Measurements from ENCODE around the gene PPM1H. TPM values are rescaled to one million over a fixed set of nuclear protein-coding genes. Genes with fewer than 3 reads are reported as not detected.
"Not testable (repeated sequence)": the region's sequence is repeated elsewhere in the genome, so short reads cannot be mapped to it uniquely, and the experiment has no call there.

Gene PPM1H
- total RNA-seq, 3 donors from 2014 or later (not counting 1 experiment from before 2014, with no cell fraction given), result 0.18 to 2.1 (median 0.40) TPM

GRCh38 chr12:62971769-62972525 is 37.0 kb upstream of the PPM1H start:
- 81% methylated on average over 1 of the region's 1 CpG for WGBS (ENCODE audit: insufficient coverage)
- ATAC-seq, result no peak

GRCh38 chr12:62969695-62970094 is 34.7 kb upstream of the PPM1H start:
- 94% methylated on average over 7 of the region's 7 CpGs for whole genome bisulfite sequencing (ENCODE audit: insufficient coverage)
- TF ChIP-seq CTCF (IDR thresholded peaks at IDR 0.05), result no peak
- Mint-ChIP-seq H3K4me3 (no peak overlapping the region), H3K27me3 (ENCODE audit: low read depth in 2 of 2) (no peaks in the 10 kb centered on the region), H3K4me1 (no peaks in the 10 kb centered on the region), H3K27ac (no peak overlapping the region), H3K36me3 (no peaks in the 10 kb centered on the region), H3K9me3 (peaks cover 0 to 4% of the 10 kb centered on the region in 2 donors)
- H3K27ac ChIP-seq (ENCODE audit: low read length), result no peak overlapping the region
- no peak overlapping the region for H3K4me3 ChIP-seq (ENCODE audit: low read length)
- no peaks in the 10 kb centered on the region for H3K27me3 ChIP-seq (ENCODE audit: control insufficient read depth, insufficient read depth, low read length)
- no peaks in the 10 kb centered on the region for H3K9me3 ChIP-seq (ENCODE audit: control insufficient read depth, insufficient read depth, low read length)
- no peaks in the 10 kb centered on the region for H3K4me1 ChIP-seq (ENCODE audit: control insufficient read depth, insufficient read depth, low read length)
- intact Hi-C loops (cut with micrococcal nuclease), result no loop called here
- DNase-seq (no peak), ATAC-seq (no peak)
- no peaks in the 10 kb centered on the region for H3K36me3 ChIP-seq (ENCODE audit: control insufficient read depth, insufficient read depth, low read length)

More at GRCh38 chr12:62971769-62972525, 37.0 kb upstream of the PPM1H start:
- H3K36me3 Mint-ChIP-seq, result no peaks in the 10 kb centered on the region
- no peak for TF ChIP-seq CTCF (IDR thresholded peaks at IDR 0.05)
- Histone ChIP-seq H3K27me3 (ENCODE audit: control insufficient read depth, insufficient read depth, low read length) (no peaks in the 10 kb centered on the region), H3K36me3 (ENCODE audit: control insufficient read depth, insufficient read depth, low read length) (no peaks in the 10 kb centered on the region), H3K4me3 (ENCODE audit: low read length) (no peak overlapping the region), H3K9me3 (ENCODE audit: control insufficient read depth, insufficient read depth, low read length) (no peaks in the 10 kb centered on the region), H3K4me1 (ENCODE audit: control insufficient read depth, insufficient read depth, low read length) (no peaks in the 10 kb centered on the region), H3K27ac (ENCODE audit: low read length) (no peak overlapping the region)
- peaks cover 0 to 4% of the 10 kb centered on the region in 2 donors for H3K9me3 Mint-ChIP-seq
- no peak overlapping the region for H3K4me3 Mint-ChIP-seq
- H3K4me1 Mint-ChIP-seq, result no peaks in the 10 kb centered on the region
- intact Hi-C loops (cut with micrococcal nuclease), result no loop called here
- no peak overlapping the region for H3K27ac Mint-ChIP-seq
- H3K27me3 Mint-ChIP-seq (ENCODE audit: low read depth in 2 of 2), result no peaks in the 10 kb centered on the region
- no peak for DNase-seq

GRCh38 chr12:62967701-62968100 is 32.8 kb upstream of the PPM1H start:
- H3K4me1 ChIP-seq (ENCODE audit: control insufficient read depth, insufficient read depth, low read length), result no peaks in the 10 kb centered on the region
- DNase-seq (no peak), ATAC-seq (no peak)
- TF ChIP-seq CTCF (IDR thresholded peaks at IDR 0.05), result no peak
- no peaks in the 10 kb centered on the region for H3K27me3 ChIP-seq (ENCODE audit: control insufficient read depth, insufficient read depth, low read length)
- Mint-ChIP-seq H3K36me3 (no peaks in the 10 kb centered on the region), H3K27me3 (ENCODE audit: low read depth in 2 of 2) (no peaks in the 10 kb centered on the region), H3K27ac (no peak overlapping the region), H3K4me1 (no peaks in the 10 kb centered on the region), H3K4me3 (no peak overlapping the region), H3K9me3 (no peaks in the 10 kb centered on the region)
- no peaks in the 10 kb centered on the region for H3K36me3 ChIP-seq (ENCODE audit: control insufficient read depth, insufficient read depth, low read length)
- intact Hi-C loops (cut with micrococcal nuclease), result no loop called here
- H3K27ac ChIP-seq (ENCODE audit: low read length), result no peak overlapping the region
- no CpG with 5 or more reads among the region's 2 CpGs for WGBS (ENCODE audit: insufficient coverage)
- no peaks in the 10 kb centered on the region for H3K9me3 ChIP-seq (ENCODE audit: control insufficient read depth, insufficient read depth, low read length)
- no peak overlapping the region for H3K4me3 ChIP-seq (ENCODE audit: low read length)

- ATAC-seq (no peak), DNase-seq (no peak)
- no peak overlapping the region for H3K4me3 ChIP-seq (ENCODE audit: low read length)
- H3K27ac Mint-ChIP-seq, result no peak overlapping the region
- H3K9me3 ChIP-seq (ENCODE audit: control insufficient read depth, insufficient read depth, low read length), result no peaks in the 10 kb centered on the region
- no peaks in the 10 kb centered on the region for H3K4me1 ChIP-seq (ENCODE audit: control insufficient read depth, insufficient read depth, low read length)
- H3K27me3 ChIP-seq (ENCODE audit: control insufficient read depth, insufficient read depth, low read length), result no peaks in the 10 kb centered on the region
- intact Hi-C loops (cut with micrococcal nuclease), result no loop called here
- no peaks in the 10 kb centered on the region for H3K36me3 ChIP-seq (ENCODE audit: control insufficient read depth, insufficient read depth, low read length)
- no peaks in the 10 kb centered on the region for H3K9me3 Mint-ChIP-seq
- no peak overlapping the region for H3K4me3 Mint-ChIP-seq
- no peaks in the 10 kb centered on the region for H3K27me3 Mint-ChIP-seq (ENCODE audit: low read depth in 2 of 2)
- H3K4me1 Mint-ChIP-seq, result no peaks in the 10 kb centered on the region
- H3K27ac ChIP-seq (ENCODE audit: low read length), result no peak overlapping the region
- H3K36me3 Mint-ChIP-seq, result no peaks in the 10 kb centered on the region
- no peak for TF ChIP-seq CTCF (IDR thresholded peaks at IDR 0.05)
Measured at GRCh38 chr12:62966990-62967506, 32.1 kb upstream of the PPM1H start.

DNA sequence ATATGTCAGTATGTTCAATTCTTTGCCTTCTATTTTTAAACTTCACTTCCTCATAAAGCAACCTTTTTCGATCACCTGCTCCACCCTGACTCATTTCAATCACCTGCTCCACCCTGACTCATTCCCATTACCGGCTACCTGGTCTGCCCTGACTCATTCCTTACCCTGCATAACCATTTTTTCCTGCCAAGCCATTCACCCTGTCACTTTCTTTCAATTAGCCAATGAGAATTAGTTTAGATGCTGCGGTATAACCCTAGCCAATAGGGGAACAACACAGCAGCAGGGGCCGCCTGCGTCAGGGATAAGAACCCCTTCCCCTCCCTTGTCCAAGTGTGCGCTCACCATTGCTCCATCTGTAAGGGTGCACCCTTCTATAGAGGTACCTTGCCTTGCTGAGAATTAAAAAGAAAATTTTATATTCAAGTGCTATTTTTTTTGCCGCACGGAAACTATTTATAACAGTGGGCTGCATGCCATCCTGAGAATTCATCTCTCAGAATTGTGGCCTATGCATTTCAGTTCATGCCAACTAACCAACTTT is 31.6 kb upstream of the PPM1H start:
- H3K9me3 Mint-ChIP-seq; H3K9me3 ChIP-seq (ENCODE audit: control insufficient read depth, insufficient read depth, low read length); DNase-seq; H3K27ac ChIP-seq (ENCODE audit: low read length); intact Hi-C loops (cut with micrococcal nuclease); H3K4me3 ChIP-seq (ENCODE audit: low read length); H3K27me3 ChIP-seq (ENCODE audit: control insufficient read depth, insufficient read depth, low read length); H3K36me3 Mint-ChIP-seq; H3K27me3 Mint-ChIP-seq (ENCODE audit: low read depth in 2 of 2); H3K4me1 Mint-ChIP-seq; H3K4me3 Mint-ChIP-seq; H3K36me3 ChIP-seq (ENCODE audit: control insufficient read depth, insufficient read depth, low read length); H3K4me1 ChIP-seq (ENCODE audit: control insufficient read depth, insufficient read depth, low read length); H3K27ac Mint-ChIP-seq; ATAC-seq: not testable (repeated sequence)
- 87% methylated on average over 5 of the region's 8 CpGs for whole genome bisulfite sequencing (ENCODE audit: insufficient coverage)
